OCI-LY3 (cell line): Measurements from ENCODE around the gene ERBB2.
A peak's percentile ranks its signal among the peaks of the same experiment; 100 is the strongest.

Experiments used
- H2AFZ ChIP-seq: fragments of 200-600, 300-600 bp; shearing (Covaris generic); 2 replicates; pipeline ENCODE4 v1.6.0; 2014; ENCODE audit warnings: antibody characterized with exemption, low read depth, low read length
- H3K27ac ChIP-seq: fragments of 200-600, 300-600 bp; sonication (generic); 2 replicates; pipeline ENCODE4 v1.5.1; 2014; ENCODE audit warnings: mild to moderate bottlenecking, low read length, moderate library complexity, mixed read lengths
- H3K27me3 ChIP-seq: fragments of 200-600, 300-600 bp; sonication (generic); 2 replicates; pipeline ENCODE4 v1.6.1; 2014; ENCODE audit warnings: low read depth, low read length, mixed read lengths
- H3K36me3 ChIP-seq: fragments of 200-600, 300-600 bp; sonication (generic); replicated peaks from 2 replicates; pipeline ENCODE3; 2014; ENCODE audit warnings: low read depth, low read length, mixed read lengths
- H3K4me1 ChIP-seq: fragments of 300-600, 200-600 bp; sonication (generic); 2 replicates; pipeline ENCODE4 v1.6.1; 2014; ENCODE audit warnings: low read length, mixed read lengths
- H3K4me2 ChIP-seq: fragments of 200-600, 300-600 bp; sonication (generic); 2 replicates; pipeline ENCODE4 v1.6.1; 2014; ENCODE audit warnings: low read length, mixed read lengths
- H3K4me3 ChIP-seq: fragments of 300-600, 200-600 bp; sonication (generic); 2 replicates; pipeline ENCODE4 v1.5.1; 2014; ENCODE audit warnings: antibody characterized with exemption, mild to moderate bottlenecking, low read length, moderate library complexity
- H3K79me2 ChIP-seq: fragments of 300-600, 200-600 bp; shearing (Covaris generic); 2 replicates; pipeline ENCODE4 v1.6.1; 2014; ENCODE audit warnings: mild to moderate bottlenecking, low read length, mixed read lengths
- H3K9ac ChIP-seq: fragments of 300-600, 200-600 bp; shearing (Covaris generic); 2 replicates; pipeline ENCODE4 v1.6.0; 2014; ENCODE audit warnings: mild to moderate bottlenecking, low read length, moderate library complexity
- H3K9me3 ChIP-seq: fragments of 200-600, 300-600 bp; shearing (Covaris generic); 2 replicates; pipeline ENCODE4 v1.6.1; 2014; ENCODE audit warnings: low read length, mixed read lengths; ENCODE audit not compliant: insufficient read depth
- H4K20me1 ChIP-seq: fragments of 200-600, 300-600 bp; sonication (generic); 2 replicates; pipeline ENCODE4 v1.6.1; 2016; ENCODE audit warnings: low read length, mixed read lengths; ENCODE audit not compliant: insufficient read depth
- EZH2phosphoT487 ChIP-seq: fragments of 200-600 bp; shearing (Covaris generic); IDR thresholded peaks from 2 replicates; pipeline ENCODE4 v1.6.1; 2018; ENCODE audit warnings: antibody characterized with exemption, mixed run types, low read depth
- TF ChIP-seq, protein P1 (sequence below): fragments of 200-600, 300-600 bp; sonication (generic); IDR thresholded peaks from 2 replicates; pipeline ENCODE4 v1.5.1; 2014; ENCODE audit warnings: antibody characterized with exemption, low read length, low read depth

The ERBB2 gene

DNA sequence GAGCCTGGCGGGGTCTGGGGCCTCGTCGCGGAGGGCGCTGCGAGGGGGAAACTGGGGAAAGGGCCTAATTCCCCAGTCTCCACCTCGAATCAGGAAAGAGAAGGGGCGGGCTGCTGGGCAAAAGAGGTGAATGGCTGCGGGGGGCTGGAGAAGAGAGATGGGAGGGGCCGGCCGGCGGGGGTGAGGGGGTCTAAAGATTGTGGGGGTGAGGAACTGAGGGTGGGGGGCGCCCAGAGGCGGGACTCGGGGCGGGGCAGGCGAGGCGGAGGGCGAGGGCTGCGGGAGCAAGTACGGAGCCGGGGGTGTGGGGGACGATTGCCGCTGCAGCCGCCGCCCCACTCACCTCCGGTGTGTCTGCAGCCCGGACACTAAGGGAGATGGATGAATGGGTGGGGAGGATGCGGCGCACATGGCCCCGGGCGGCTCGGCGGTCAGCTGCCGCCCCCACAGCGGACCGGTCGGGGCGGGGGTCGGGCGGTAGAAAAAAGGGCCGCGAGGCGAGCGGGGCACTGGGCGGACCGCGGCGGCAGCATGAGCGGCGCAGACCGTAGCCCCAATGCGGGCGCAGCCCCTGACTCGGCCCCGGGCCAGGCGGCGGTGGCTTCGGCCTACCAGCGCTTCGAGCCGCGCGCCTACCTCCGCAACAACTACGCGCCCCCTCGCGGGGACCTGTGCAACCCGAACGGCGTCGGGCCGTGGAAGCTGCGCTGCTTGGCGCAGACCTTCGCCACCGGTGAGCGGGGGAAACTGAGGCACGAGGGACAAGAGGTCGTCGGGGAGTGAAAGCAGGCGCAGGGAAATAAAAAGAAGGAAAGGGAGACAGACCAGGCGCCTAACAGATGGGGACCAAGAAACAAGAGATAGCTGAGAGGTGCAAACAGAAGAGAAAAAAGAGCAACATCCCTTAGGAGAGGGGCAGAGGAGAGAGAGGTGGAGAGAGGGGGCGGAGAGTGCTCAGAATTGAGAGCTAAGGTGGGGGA lies 31.6 kb upstream of the ERBB2 start, which contains the start of gene PNMT:
PNMT (plus strand) TSS at position 509 of the 980 bp plus-strand sequence; CDS start at position 532, 23 bp downstream.
- Histone ChIP-seq H3K36me3 (no peaks in the 10 kb centered on the region), H3K4me2 (peak within 1 kb of the TSS; percentile 90), H3K4me3 (peak within 1 kb of the TSS; percentile 77), H3K27ac (no peak within 1 kb of the TSS), H3K9ac (peak within 1 kb of the TSS; percentile 68), H3K27me3 (peaks cover 6% of the 10 kb centered on the region), H2AFZ (peak within 1 kb of the TSS; percentile 57), H3K9me3 (no peaks in the 10 kb centered on the region), H4K20me1 (no peaks in the 10 kb centered on the region), H3K4me1 (peaks cover 52% of the 10 kb centered on the region), H3K79me2 (no peaks in the 10 kb centered on the region)
- TF ChIP-seq, protein P1, sequence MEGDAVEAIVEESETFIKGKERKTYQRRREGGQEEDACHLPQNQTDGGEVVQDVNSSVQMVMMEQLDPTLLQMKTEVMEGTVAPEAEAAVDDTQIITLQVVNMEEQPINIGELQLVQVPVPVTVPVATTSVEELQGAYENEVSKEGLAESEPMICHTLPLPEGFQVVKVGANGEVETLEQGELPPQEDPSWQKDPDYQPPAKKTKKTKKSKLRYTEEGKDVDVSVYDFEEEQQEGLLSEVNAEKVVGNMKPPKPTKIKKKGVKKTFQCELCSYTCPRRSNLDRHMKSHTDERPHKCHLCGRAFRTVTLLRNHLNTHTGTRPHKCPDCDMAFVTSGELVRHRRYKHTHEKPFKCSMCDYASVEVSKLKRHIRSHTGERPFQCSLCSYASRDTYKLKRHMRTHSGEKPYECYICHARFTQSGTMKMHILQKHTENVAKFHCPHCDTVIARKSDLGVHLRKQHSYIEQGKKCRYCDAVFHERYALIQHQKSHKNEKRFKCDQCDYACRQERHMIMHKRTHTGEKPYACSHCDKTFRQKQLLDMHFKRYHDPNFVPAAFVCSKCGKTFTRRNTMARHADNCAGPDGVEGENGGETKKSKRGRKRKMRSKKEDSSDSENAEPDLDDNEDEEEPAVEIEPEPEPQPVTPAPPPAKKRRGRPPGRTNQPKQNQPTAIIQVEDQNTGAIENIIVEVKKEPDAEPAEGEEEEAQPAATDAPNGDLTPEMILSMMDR, result peak; percentile 62
- TF ChIP-seq EZH2phosphoT487, result no peak

DNA sequence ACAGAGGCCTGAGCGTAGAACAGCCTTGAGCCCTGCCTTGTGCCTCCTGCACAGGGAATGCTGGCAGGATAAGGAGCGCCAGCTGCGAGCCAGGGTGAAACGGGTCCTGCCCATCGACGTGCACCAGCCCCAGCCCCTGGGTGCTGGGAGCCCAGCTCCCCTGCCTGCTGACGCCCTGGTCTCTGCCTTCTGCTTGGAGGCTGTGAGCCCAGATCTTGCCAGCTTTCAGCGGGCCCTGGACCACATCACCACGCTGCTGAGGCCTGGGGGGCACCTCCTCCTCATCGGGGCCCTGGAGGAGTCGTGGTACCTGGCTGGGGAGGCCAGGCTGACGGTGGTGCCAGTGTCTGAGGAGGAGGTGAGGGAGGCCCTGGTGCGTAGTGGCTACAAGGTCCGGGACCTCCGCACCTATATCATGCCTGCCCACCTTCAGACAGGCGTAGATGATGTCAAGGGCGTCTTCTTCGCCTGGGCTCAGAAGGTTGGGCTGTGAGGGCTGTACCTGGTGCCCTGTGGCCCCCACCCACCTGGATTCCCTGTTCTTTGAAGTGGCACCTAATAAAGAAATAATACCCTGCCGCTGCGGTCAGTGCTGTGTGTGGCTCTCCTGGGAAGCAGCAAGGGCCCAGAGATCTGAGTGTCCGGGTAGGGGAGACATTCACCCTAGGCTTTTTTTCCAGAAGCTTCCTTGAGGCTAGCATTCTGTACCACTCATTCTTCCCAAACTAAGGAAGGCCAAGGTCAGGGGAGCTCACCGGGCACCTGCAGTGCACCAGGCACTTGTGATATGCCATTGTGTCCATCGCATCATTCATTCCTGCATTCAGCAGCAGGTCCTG lies 29.7 kb upstream of the ERBB2 start:
- Histone ChIP-seq H3K27ac (no peak overlapping the region), H3K27me3 (peaks cover 6% of the 10 kb centered on the region), H3K36me3 (no peaks in the 10 kb centered on the region), H3K4me3 (no peak overlapping the region), H3K9me3 (no peaks in the 10 kb centered on the region), H4K20me1 (no peaks in the 10 kb centered on the region), H3K4me1 (peaks cover 42% of the 10 kb centered on the region), H3K4me2 (no peak overlapping the region), H3K9ac (no peak overlapping the region), H3K79me2 (no peaks in the 10 kb centered on the region), H2AFZ (no peak overlapping the region)
- TF ChIP-seq EZH2phosphoT487, result no peak
- TF ChIP-seq, protein P1, result no peak

DNA sequence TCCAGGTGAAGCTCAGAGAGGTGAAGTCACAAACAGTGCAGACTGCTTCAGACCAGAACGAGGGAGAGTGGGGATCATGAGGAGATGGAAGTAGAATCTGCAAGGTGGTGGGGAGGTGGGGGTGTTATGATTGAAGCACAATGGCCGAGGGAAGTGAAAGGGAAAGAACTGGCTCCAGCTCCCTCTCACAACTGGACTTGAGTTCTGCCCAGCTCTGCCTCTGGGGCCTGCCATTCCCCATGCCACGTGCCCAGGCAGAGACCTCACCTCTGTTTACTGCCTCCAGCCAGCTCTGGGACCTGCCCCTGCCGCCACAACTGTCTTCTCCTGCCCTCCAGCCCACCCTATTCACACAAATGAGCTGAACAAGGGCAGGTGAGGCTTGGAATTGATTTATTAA lies 29.1 kb upstream of the ERBB2 start:
- no peaks in the 10 kb centered on the region for H3K36me3 ChIP-seq
- TF ChIP-seq EZH2phosphoT487, result no peak
- TF ChIP-seq, protein P1, result no peak
- H3K27me3 ChIP-seq, result peaks cover 6% of the 10 kb centered on the region
- no peaks in the 10 kb centered on the region for H3K9me3 ChIP-seq
- no peak overlapping the region for H3K9ac ChIP-seq
- H3K79me2 ChIP-seq, result no peaks in the 10 kb centered on the region
- H3K4me3 ChIP-seq, result no peak overlapping the region
- no peak overlapping the region for H3K27ac ChIP-seq
- no peaks in the 10 kb centered on the region for H4K20me1 ChIP-seq
- H3K4me1 ChIP-seq, result peaks cover 36% of the 10 kb centered on the region
- H2AFZ ChIP-seq, result no peak overlapping the region
- H3K4me2 ChIP-seq, result no peak overlapping the region
